ENCODE results near the gene CDHR5. TPM values are rescaled to one million over a fixed set of nuclear protein-coding genes. Genes with fewer than 3 reads are reported as not detected.
A peak's percentile ranks its signal among the peaks of the same experiment; 100 is the strongest.

The CDHR5 gene
- polyA plus RNA-seq, 1 of the 3 experiments (the other 2 are of a cell fraction): not detected

DNA sequence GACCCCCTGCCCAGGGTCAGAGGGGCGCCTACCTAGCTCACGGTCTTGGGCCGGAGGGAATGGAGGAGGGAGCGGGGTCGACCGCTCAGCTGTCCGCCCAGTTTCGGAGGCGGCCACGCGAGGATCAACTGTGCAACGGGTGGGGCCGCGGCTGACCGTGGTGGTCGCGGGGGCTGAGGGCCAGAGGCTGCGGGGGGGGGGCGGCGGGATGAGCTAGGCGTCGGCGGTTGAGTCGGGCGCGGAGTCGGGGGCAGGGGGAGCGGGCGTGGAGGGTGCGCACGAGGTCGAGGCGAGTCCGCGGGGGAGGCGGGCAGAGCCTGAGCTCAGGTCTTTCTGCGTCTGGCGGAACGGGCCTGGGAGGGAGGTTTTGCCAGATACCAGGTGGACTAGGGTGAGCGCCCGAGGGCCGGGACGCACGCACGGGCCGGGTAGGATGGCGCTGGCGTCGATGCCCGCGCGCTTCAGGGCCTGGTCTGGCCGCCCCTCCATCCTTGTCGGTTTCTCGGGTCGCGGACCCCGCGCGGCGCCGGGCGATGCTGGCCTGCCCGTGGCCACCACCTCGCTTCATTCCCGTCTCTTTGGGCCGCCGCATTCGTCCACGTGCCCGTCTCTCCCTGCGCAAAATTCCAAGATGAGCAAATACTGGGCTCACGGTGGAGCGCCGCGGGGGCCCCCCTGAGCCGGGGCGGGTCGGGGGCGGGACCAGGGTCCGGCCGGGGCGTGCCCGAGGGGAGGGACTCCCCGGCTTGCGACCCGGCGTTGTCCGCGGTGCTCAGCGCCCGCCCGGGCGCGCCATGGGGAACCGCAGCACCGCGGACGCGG, 12.0 kb upstream of the CDHR5 start, which contains the start of gene DRD4:
TSS of gene DRD4 (plus strand) at position 759 of the 822 bp plus-strand sequence. CDS start at position 795, 36 bp downstream.
- TF ChIP-seq EP300 (IDR thresholded peaks at IDR 0.05; ENCODE audit: borderline replicate concordance in 1 of 2, low read depth in 1 of 2, low read length in 1 of 2) (no peak), GATA2 (CRISPR knock-in tag; IDR thresholded peaks at IDR 0.05) (no peak), RCOR1 (IDR thresholded peaks at IDR 0.05; ENCODE audit: low read length) (no peak), TEAD4 (IDR thresholded peaks at IDR 0.05; ENCODE audit: borderline replicate concordance, insufficient read depth) (no peak), POLR2AphosphoS5 (IDR thresholded peaks at IDR 0.05; ENCODE audit: low read depth, low read length) (no peak), EZH2phosphoT487 (IDR thresholded peaks at IDR 0.05; ENCODE audit: borderline replicate concordance, low read depth) (no peak), TAF1 (IDR thresholded peaks at IDR 0.05; ENCODE audit: borderline replicate concordance, low read depth, low read length) (no peak), FOXJ3 (CRISPR knock-in tag; IDR thresholded peaks at IDR 0.05) (no peak), YY1 (IDR thresholded peaks at IDR 0.05; ENCODE audit: low read depth) (no peak), CHD2 (IDR thresholded peaks at IDR 0.05; ENCODE audit: low read length, partially characterized antibody) (no peak)
- TF ChIP-seq, protein P1, sequence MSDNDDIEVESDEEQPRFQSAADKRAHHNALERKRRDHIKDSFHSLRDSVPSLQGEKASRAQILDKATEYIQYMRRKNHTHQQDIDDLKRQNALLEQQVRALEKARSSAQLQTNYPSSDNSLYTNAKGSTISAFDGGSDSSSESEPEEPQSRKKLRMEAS (IDR thresholded peaks at IDR 0.05; ENCODE audit: low read depth): no peak
- TF ChIP-seq, protein P2, sequence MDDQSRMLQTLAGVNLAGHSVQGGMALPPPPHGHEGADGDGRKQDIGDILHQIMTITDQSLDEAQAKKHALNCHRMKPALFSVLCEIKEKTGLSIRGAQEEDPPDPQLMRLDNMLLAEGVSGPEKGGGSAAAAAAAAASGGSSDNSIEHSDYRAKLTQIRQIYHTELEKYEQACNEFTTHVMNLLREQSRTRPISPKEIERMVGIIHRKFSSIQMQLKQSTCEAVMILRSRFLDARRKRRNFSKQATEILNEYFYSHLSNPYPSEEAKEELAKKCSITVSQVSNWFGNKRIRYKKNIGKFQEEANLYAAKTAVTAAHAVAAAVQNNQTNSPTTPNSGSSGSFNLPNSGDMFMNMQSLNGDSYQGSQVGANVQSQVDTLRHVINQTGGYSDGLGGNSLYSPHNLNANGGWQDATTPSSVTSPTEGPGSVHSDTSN (IDR thresholded peaks at IDR 0.05): no peak
- TF ChIP-seq, protein P3, sequence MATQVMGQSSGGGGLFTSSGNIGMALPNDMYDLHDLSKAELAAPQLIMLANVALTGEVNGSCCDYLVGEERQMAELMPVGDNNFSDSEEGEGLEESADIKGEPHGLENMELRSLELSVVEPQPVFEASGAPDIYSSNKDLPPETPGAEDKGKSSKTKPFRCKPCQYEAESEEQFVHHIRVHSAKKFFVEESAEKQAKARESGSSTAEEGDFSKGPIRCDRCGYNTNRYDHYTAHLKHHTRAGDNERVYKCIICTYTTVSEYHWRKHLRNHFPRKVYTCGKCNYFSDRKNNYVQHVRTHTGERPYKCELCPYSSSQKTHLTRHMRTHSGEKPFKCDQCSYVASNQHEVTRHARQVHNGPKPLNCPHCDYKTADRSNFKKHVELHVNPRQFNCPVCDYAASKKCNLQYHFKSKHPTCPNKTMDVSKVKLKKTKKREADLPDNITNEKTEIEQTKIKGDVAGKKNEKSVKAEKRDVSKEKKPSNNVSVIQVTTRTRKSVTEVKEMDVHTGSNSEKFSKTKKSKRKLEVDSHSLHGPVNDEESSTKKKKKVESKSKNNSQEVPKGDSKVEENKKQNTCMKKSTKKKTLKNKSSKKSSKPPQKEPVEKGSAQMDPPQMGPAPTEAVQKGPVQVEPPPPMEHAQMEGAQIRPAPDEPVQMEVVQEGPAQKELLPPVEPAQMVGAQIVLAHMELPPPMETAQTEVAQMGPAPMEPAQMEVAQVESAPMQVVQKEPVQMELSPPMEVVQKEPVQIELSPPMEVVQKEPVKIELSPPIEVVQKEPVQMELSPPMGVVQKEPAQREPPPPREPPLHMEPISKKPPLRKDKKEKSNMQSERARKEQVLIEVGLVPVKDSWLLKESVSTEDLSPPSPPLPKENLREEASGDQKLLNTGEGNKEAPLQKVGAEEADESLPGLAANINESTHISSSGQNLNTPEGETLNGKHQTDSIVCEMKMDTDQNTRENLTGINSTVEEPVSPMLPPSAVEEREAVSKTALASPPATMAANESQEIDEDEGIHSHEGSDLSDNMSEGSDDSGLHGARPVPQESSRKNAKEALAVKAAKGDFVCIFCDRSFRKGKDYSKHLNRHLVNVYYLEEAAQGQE (IDR thresholded peaks at IDR 0.05; ENCODE audit: low read depth, low read length): no peak
- no peaks in the 10 kb centered on the region for H3K9me2 ChIP-seq
- H2AFZ ChIP-seq (ENCODE audit: low read depth): no peak within 1 kb of the TSS
- DNase-seq: peak; percentile 86
- no peak within 1 kb of the TSS for H3K27ac ChIP-seq (ENCODE audit: low read depth in 2 of 2, low read length in 1 of 2)
- peaks cover 7% of the 10 kb centered on the region; the same call in 1 of the 2 replicates for H4K20me1 ChIP-seq (ENCODE audit: insufficient read depth)
- H3K27me3 ChIP-seq (ENCODE audit: insufficient read depth): no peaks in the 10 kb centered on the region
- no peak within 1 kb of the TSS for H3K9ac ChIP-seq
- ChIA-PET CTCF (interaction anchor here (1.1 kb wide), 1 partner anchor 10 kb away, joined by 3 read pairs; the partner anchor contains the start of gene SCT), POLR2A (no interaction called here)
- peaks cover 0 to 12% of the 10 kb centered on the region in 2 experiments; a peak in 1 of 4 replicates for H3K4me1 ChIP-seq (ENCODE audit: control insufficient read depth in 1 of 2, insufficient read depth in 2 of 2, low read depth in 1 of 2, low read length in 1 of 2)
- peak within 1 kb of the TSS in 1 of 2 experiments; percentile 28; a peak in 1 of 4 replicates for H3K4me3 ChIP-seq (ENCODE audit: low read depth in 2 of 2, low read length in 1 of 2)
- H3K79me2 ChIP-seq (ENCODE audit: insufficient read depth): no peaks in the 10 kb centered on the region; the same call in 1 of the 2 replicates
- H3K9me3 ChIP-seq: no peaks in the 10 kb centered on the region
- H3F3A ChIP-seq (replicated peaks; ENCODE audit: insufficient read depth): peaks cover 9% of the 10 kb centered on the region
- 85% methylated on average over 67 of the region's 100 CpGs for WGBS (ENCODE audit: low lambda C conversion rate)
- no peaks in the 10 kb centered on the region for H3K36me3 ChIP-seq (replicated peaks in 1 of 2; ENCODE audit: control insufficient read depth in 1 of 2, insufficient read depth in 2 of 2, low read length in 1 of 2)
- H3K4me2 ChIP-seq: no peak within 1 kb of the TSS
